Measurements from ENCODE around the gene STUM. TPM values are rescaled to one million over a fixed set of nuclear protein-coding genes. Genes with fewer than 3 reads are reported as not detected.

STUM gene
- total RNA-seq, 3 donors from 2014 or later, result 1.1 to 7.2 (median 2.2) TPM

GRCh38 chr1:226628612-226629155, 80.1 kb downstream of the STUM start:
- H3K4me3 ChIP-seq, result no peak overlapping the region
- H3K27me3 ChIP-seq, result no peaks in the 10 kb centered on the region
- H3K36me3 ChIP-seq, result no peaks in the 10 kb centered on the region
- H3K4me1 ChIP-seq, result no peaks in the 10 kb centered on the region
- intact Hi-C loops (cut with DNase I; ENCODE audit: low total_unique reads), result no loop called here
- no peak for DNase-seq (ENCODE audit: low spot score in 2 of 2)
- TF ChIP-seq CTCF (IDR thresholded peaks at IDR 0.05) (no peak), POLR2A (IDR thresholded peaks at IDR 0.05) (no peak), POLR2AphosphoS5 (IDR thresholded peaks at IDR 0.05) (no peak)
- no peak overlapping the region for H3K27ac ChIP-seq
- H3K9me3 ChIP-seq, result no peaks in the 10 kb centered on the region

GRCh38 chr1:226629210-226629895, 80.8 kb downstream of the STUM start:
- H3K4me1 ChIP-seq, result peaks cover 0 to 4% of the 10 kb centered on the region in 2 donors
- no peaks in the 10 kb centered on the region for H3K36me3 ChIP-seq
- no peaks in the 10 kb centered on the region for H3K27me3 ChIP-seq
- no peak for DNase-seq (ENCODE audit: low spot score in 2 of 2)
- H3K9me3 ChIP-seq, result no peaks in the 10 kb centered on the region
- H3K27ac ChIP-seq, result no peak overlapping the region
- no peak overlapping the region for H3K4me3 ChIP-seq
- intact Hi-C loops (cut with DNase I; ENCODE audit: low total_unique reads), result no loop called here
- no peak for TF ChIP-seq POLR2A (IDR thresholded peaks at IDR 0.05)
- no peak for TF ChIP-seq CTCF (IDR thresholded peaks at IDR 0.05)
- TF ChIP-seq POLR2AphosphoS5 (IDR thresholded peaks at IDR 0.05), result no peak

- no peak overlapping the region for H3K4me3 ChIP-seq
- H3K27ac ChIP-seq, result no peak overlapping the region
- no peak for DNase-seq (ENCODE audit: low spot score in 2 of 2)
- H3K4me1 ChIP-seq, result peaks cover 0 to 4% of the 10 kb centered on the region in 2 donors
- intact Hi-C loops (cut with DNase I; ENCODE audit: low total_unique reads), result loop anchor here (5.0 kb wide), 1 partner anchor 192 kb away; no protein-coding TSS in a partner anchor
- no peaks in the 10 kb centered on the region for H3K36me3 ChIP-seq
- no peaks in the 10 kb centered on the region for H3K9me3 ChIP-seq
- H3K27me3 ChIP-seq, result no peaks in the 10 kb centered on the region
- TF ChIP-seq CTCF (IDR thresholded peaks at IDR 0.05) (no peak), POLR2AphosphoS5 (IDR thresholded peaks at IDR 0.05) (no peak), POLR2A (IDR thresholded peaks at IDR 0.05) (no peak)
Observed at GRCh38 chr1:226629896-226630550, 81.5 kb downstream of the STUM start.

- Histone ChIP-seq H3K4me1 (peaks cover 0 to 4% of the 10 kb centered on the region in 2 donors), H3K9me3 (no peaks in the 10 kb centered on the region), H3K27me3 (no peaks in the 10 kb centered on the region), H3K27ac (no peak overlapping the region), H3K4me3 (no peak overlapping the region), H3K36me3 (no peaks in the 10 kb centered on the region)
- intact Hi-C loops (cut with DNase I; ENCODE audit: low total_unique reads), result loop anchor here (5.0 kb wide), 1 partner anchor 192 kb away; no protein-coding TSS in a partner anchor
- no peak for DNase-seq (ENCODE audit: low spot score in 2 of 2)
- TF ChIP-seq POLR2AphosphoS5 (IDR thresholded peaks at IDR 0.05) (no peak), CTCF (IDR thresholded peaks at IDR 0.05) (no peak), POLR2A (IDR thresholded peaks at IDR 0.05) (no peak)
Observed at GRCh38 chr1:226630592-226630991, 82.0 kb downstream of the STUM start.
